Measurements from ENCODE around the gene KRT84.

GRCh38 chr12:52335598-52336262 lies 49.7 kb downstream of the KRT84 start:
- TF ChIP-seq ZNF792 (tag by site-specific recombination; IDR thresholded peaks at IDR 0.05) (no peak), YY1 (tag by site-specific recombination; IDR thresholded peaks at IDR 0.05) (no peak), AEBP2 (tag by site-specific recombination; IDR thresholded peaks at IDR 0.05; ENCODE audit: borderline replicate concordance) (no peak), CTCF (tag by site-specific recombination; IDR thresholded peaks at IDR 0.05) (no peak), ZNF544 (tag by site-specific recombination; IDR thresholded peaks at IDR 0.05) (no peak), ZBTB1 (tag by site-specific recombination; IDR thresholded peaks at IDR 0.05) (no peak), ZNF174 (tag by site-specific recombination; IDR thresholded peaks at IDR 0.05) (no peak)

Data from HEK293 (cell line).